Measurements from ENCODE around the gene ACSM2A. TPM values are rescaled to one million over a fixed set of nuclear protein-coding genes. Genes with fewer than 3 reads are reported as not detected.
"Not testable (repeated sequence)": the region's sequence is repeated elsewhere in the genome, so short reads cannot be mapped to it uniquely, and the experiment has no call there.

Gene ACSM2A
- total RNA-seq: not detected

- not testable (repeated sequence) for H3K36me3 ChIP-seq, H3K4me3 ChIP-seq, H3K27ac ChIP-seq, H3K4me1 ChIP-seq, DNase-seq, H3K9me3 ChIP-seq, H3K27me3 ChIP-seq
Measured at GRCh38 chr16:20451364-20451763, at the start of gene ACSM2A. Gene ACSM2A, plus strand, starts transcription at chr16:20451521. Its CDS starts 8,594 bp downstream, at chr16:20460115.

- DNase-seq: no peak
- Histone ChIP-seq H3K9me3 (no peaks in the 10 kb centered on the region), H3K36me3 (no peaks in the 10 kb centered on the region), H3K4me1 (no peaks in the 10 kb centered on the region), H3K27me3 (no peaks in the 10 kb centered on the region), H3K27ac (no peak overlapping the region), H3K4me3 (no peak overlapping the region)
- no peak for TF ChIP-seq POLR2A (IDR thresholded peaks at IDR 0.05)
- no peak for TF ChIP-seq CTCF (IDR thresholded peaks at IDR 0.05)
Measured at GRCh38 chr16:20402651-20403050, 48.7 kb upstream of the ACSM2A start.

GRCh38 chr16:20404637-20405036, 46.7 kb upstream of the ACSM2A start, which contains the start of gene PDILT:
Gene PDILT, minus strand, starts transcription at chr16:20404737. Its CDS starts 5,437 bp downstream, at chr16:20399300.
- Histone ChIP-seq H3K4me3 (no peak within 1 kb of the TSS), H3K36me3 (no peaks in the 10 kb centered on the region), H3K4me1 (no peaks in the 10 kb centered on the region), H3K27me3 (no peaks in the 10 kb centered on the region), H3K27ac (no peak within 1 kb of the TSS), H3K9me3 (no peaks in the 10 kb centered on the region)
- DNase-seq: no peak
- TF ChIP-seq POLR2A (IDR thresholded peaks at IDR 0.05): no peak
- TF ChIP-seq CTCF (IDR thresholded peaks at IDR 0.05): no peak

- DNase-seq: no peak
- Histone ChIP-seq H3K36me3 (no peaks in the 10 kb centered on the region), H3K27ac (peak within 1 kb of the TSS in 1 of 4 donors; percentile 43), H3K27me3 (no peaks in the 10 kb centered on the region), H3K4me1 (no peaks in the 10 kb centered on the region), H3K4me3 (peak within 1 kb of the TSS in 1 of 4 donors; percentile 14), H3K9me3 (no peaks in the 10 kb centered on the region)
- TF ChIP-seq POLR2A (IDR thresholded peaks at IDR 0.05) (no peak), CTCF (IDR thresholded peaks at IDR 0.05) (no peak)
Measured at GRCh38 chr16:20409398-20410120, 41.8 kb upstream of the ACSM2A start, which contains the start of gene ACSM5. Gene ACSM5, plus strand, starts transcription at chr16:20409534. Its CDS starts 1,951 bp downstream, at chr16:20411485.

GRCh38 chr16:20410121-20410723, 41.1 kb upstream of the ACSM2A start:
- no peak for DNase-seq
- Histone ChIP-seq H3K4me3 (no peak overlapping the region), H3K9me3 (no peaks in the 10 kb centered on the region), H3K4me1 (no peaks in the 10 kb centered on the region), H3K27ac (peak overlapping the region in 1 of 4 donors; percentile 43), H3K36me3 (no peaks in the 10 kb centered on the region), H3K27me3 (no peaks in the 10 kb centered on the region)
- TF ChIP-seq POLR2A (IDR thresholded peaks at IDR 0.05): no peak
- TF ChIP-seq CTCF (IDR thresholded peaks at IDR 0.05): no peak

GRCh38 chr16:20411055-20411454, 40.3 kb upstream of the ACSM2A start:
- DNase-seq: no peak
- H3K9me3 ChIP-seq: no peaks in the 10 kb centered on the region
- no peak overlapping the region for H3K4me3 ChIP-seq
- H3K36me3 ChIP-seq: no peaks in the 10 kb centered on the region
- H3K4me1 ChIP-seq: no peaks in the 10 kb centered on the region
- TF ChIP-seq POLR2A (IDR thresholded peaks at IDR 0.05) (no peak), CTCF (IDR thresholded peaks at IDR 0.05) (no peak)
- no peaks in the 10 kb centered on the region for H3K27me3 ChIP-seq
- no peak overlapping the region for H3K27ac ChIP-seq
